ENCODE results near the gene DMD. TPM values are rescaled to one million over a fixed set of nuclear protein-coding genes. Genes with fewer than 3 reads are reported as not detected.

Gene DMD
- total and polyA plus RNA-seq, 2 of the 8 experiments (the other 6 are each of a cell fraction or from before 2014, with no cell fraction given): 4.8 to 7.4 TPM

DNA sequence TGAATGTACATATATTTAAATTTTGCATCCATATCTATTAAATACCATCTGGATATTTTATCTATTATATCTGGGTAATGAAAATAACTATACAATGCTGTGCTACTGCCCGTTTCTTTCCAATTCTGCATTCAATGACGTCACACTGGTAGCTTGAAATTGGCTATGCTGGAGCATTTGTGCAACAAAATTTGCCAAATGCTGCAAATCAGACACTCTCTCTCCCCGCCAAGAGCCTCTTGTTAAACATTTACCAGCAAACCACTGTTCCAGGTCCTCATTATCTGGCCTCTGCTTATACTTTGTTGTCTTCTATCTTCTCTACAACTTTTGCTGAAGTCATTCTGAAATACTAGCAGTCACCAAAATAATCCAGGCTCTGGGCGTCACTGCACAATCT lies 1201.1 kb downstream of the DMD start:
- Histone ChIP-seq H2AFZ (ENCODE audit: low read length) (no peak overlapping the region), H3K27ac (ENCODE audit: low read depth, low read length) (no peak overlapping the region), H3K27me3 (replicated peaks in 1 of 4; ENCODE audit: control insufficient read depth in 3 of 4, extremely low read depth in 1 of 4, insufficient read depth in 3 of 4, low read length in 3 of 4) (no peaks in the 10 kb centered on the region), H3K36me3 (ENCODE audit: control insufficient read depth in 2 of 4, insufficient read depth in 4 of 4, low read length in 3 of 4) (no peaks in the 10 kb centered on the region), H4K5ac (ENCODE audit: insufficient read length, low read depth, low read length) (no peak overlapping the region), H3K79me2 (ENCODE audit: control insufficient read depth in 1 of 2, insufficient read depth in 2 of 2, low read length in 2 of 2) (no peaks in the 10 kb centered on the region), H3K4me2 (ENCODE audit: insufficient read depth in 1 of 2, low read depth in 2 of 2, low read length in 2 of 2) (no peak overlapping the region), H3K4ac (replicated peaks; ENCODE audit: insufficient read length, low read depth, low read length) (no peak overlapping the region), H2AK5ac (ENCODE audit: low read depth, low read length) (no peak overlapping the region), H4K91ac (replicated peaks; ENCODE audit: insufficient read length, low read length) (no peak overlapping the region), H3K14ac (ENCODE audit: insufficient read length) (no peak overlapping the region), H2BK15ac (ENCODE audit: low read length) (no peak overlapping the region), H3K9ac (replicated peaks in 1 of 4; ENCODE audit: extremely low read depth in 1 of 4, low read depth in 3 of 4, low read length in 3 of 4) (no peak overlapping the region), H2BK5ac (ENCODE audit: low read depth, low read length) (no peak overlapping the region), H3K9me3 (ENCODE audit: insufficient read depth in 2 of 2, low read depth in 1 of 2, low read length in 1 of 2) (no peaks in the 10 kb centered on the region), H3K23me2 (ENCODE audit: low read depth, low read length) (no peaks in the 10 kb centered on the region), H3K56ac (replicated peaks; ENCODE audit: insufficient read length, low read depth, low read length) (no peak overlapping the region), H3K18ac (ENCODE audit: extremely low read depth, low read length) (no peak overlapping the region), H3K79me1 (ENCODE audit: low read depth, low read length) (no peaks in the 10 kb centered on the region), H3K4me3 (ENCODE audit: extremely low read depth in 1 of 4, insufficient read depth in 2 of 4, low read depth in 3 of 4, low read length in 4 of 4) (no peak overlapping the region), H3K23ac (ENCODE audit: insufficient read length) (no peak overlapping the region), H2BK12ac (ENCODE audit: low read depth, low read length) (no peak overlapping the region), H4K8ac (ENCODE audit: extremely low read depth, insufficient read depth, low read length) (no peak overlapping the region), H2BK120ac (replicated peaks; ENCODE audit: low read depth, low read length) (no peak overlapping the region), H3K4me1 (replicated peaks in 1 of 4; ENCODE audit: control insufficient read depth in 3 of 4, insufficient read depth in 4 of 4, low read length in 3 of 4) (no peaks in the 10 kb centered on the region), H2BK20ac (ENCODE audit: low read length) (no peak overlapping the region), H4K20me1 (replicated peaks in 1 of 2; ENCODE audit: control insufficient read depth in 1 of 2, insufficient read depth in 2 of 2, low read length in 2 of 2) (no peaks in the 10 kb centered on the region)
- DNase-seq (ENCODE audit: low read depth in 1 of 2, low spot score in 2 of 2) (no peak), FAIRE-seq (no peak)
- 95% methylated on average over 4 of the region's 4 CpGs; no CpG with 5 or more reads in 1 of the 2 experiments for WGBS, 2 experiments (ENCODE audit: extremely low coverage in 1 of 2, insufficient coverage in 1 of 2, insufficient read length in 1 of 2, insufficient replicate concordance in 2 of 2, low coverage in 1 of 2, low lambda C conversion rate in 2 of 2, missing lambda C conversion rate in 1 of 2)
- CTCF ChIA-PET (ENCODE audit: partially characterized antibody): no interaction called here
- TF ChIP-seq CHD2 (IDR thresholded peaks at IDR 0.05; ENCODE audit: low read length) (no peak), KDM4A (IDR thresholded peaks at IDR 0.05; ENCODE audit: low read depth, low read length, severe bottlenecking) (no peak), CBX8 (IDR thresholded peaks at IDR 0.05; ENCODE audit: borderline replicate concordance, low read depth, low read length) (no peak)
- POLR2A ChIA-PET (ENCODE audit: partially characterized antibody): no interaction called here

All from H1 (cell line).